ENCODE results near the gene OGFR. TPM values are rescaled to one million over a fixed set of nuclear protein-coding genes. Genes with fewer than 3 reads are reported as not detected.

OGFR gene
- total RNA-seq, 1 experiment from 2014 or later, result 80.1 TPM

- no peak for TF ChIP-seq CTCF (IDR thresholded peaks at IDR 0.05; ENCODE audit: unreplicated experiment)
- Mint-ChIP-seq H3K27ac (ENCODE audit: unreplicated experiment) (no peak overlapping the region), H3K36me3 (ENCODE audit: insufficient read depth, unreplicated experiment) (peaks cover 40% of the 10 kb centered on the region), H3K4me1 (ENCODE audit: low read depth, unreplicated experiment) (peaks cover 17% of the 10 kb centered on the region), H3K27me3 (ENCODE audit: unreplicated experiment) (peaks cover 23% of the 10 kb centered on the region), H3K9me3 (ENCODE audit: low read depth, unreplicated experiment) (no peaks in the 10 kb centered on the region), H3K4me3 (ENCODE audit: low read depth, unreplicated experiment) (peak overlapping the region; percentile 44)
- intact Hi-C loops (cut with micrococcal nuclease; ENCODE audit: unreplicated experiment), result no loop called here
- CTCF ChIA-PET, result interaction anchor here (0.7 to 2.1 kb wide), 6 partner anchors 8 to 22 kb away, joined by 3 to 5 read pairs (median 4); partner anchors contain the start of gene MRGBP
- DNase-seq, result no peak
- no TSS peak for BruUV-seq (replicated peaks)
Observed at GRCh38 chr20:62816031-62816883, 11.6 kb downstream of the OGFR start.

GRCh38 chr20:62816884-62817873, 12.5 kb downstream of the OGFR start, which contains the start of gene COL9A3:
Gene COL9A3 (plus strand): TSS chr20:62817050. CDS start chr20:62817065, 15 bp downstream.
- Mint-ChIP-seq H3K4me3 (ENCODE audit: low read depth, unreplicated experiment) (peak within 1 kb of the TSS; percentile 44), H3K9me3 (ENCODE audit: low read depth, unreplicated experiment) (no peaks in the 10 kb centered on the region), H3K27me3 (ENCODE audit: unreplicated experiment) (peaks cover 23% of the 10 kb centered on the region), H3K27ac (ENCODE audit: unreplicated experiment) (no peak within 1 kb of the TSS), H3K4me1 (ENCODE audit: low read depth, unreplicated experiment) (peaks cover 17% of the 10 kb centered on the region), H3K36me3 (ENCODE audit: insufficient read depth, unreplicated experiment) (peaks cover 34% of the 10 kb centered on the region)
- CTCF ChIA-PET, result interaction anchor here (0.7 kb wide), 1 partner anchor 9 kb away, joined by 3 read pairs; no protein-coding TSS in a partner anchor
- peak; percentile 65 for DNase-seq
- no peak for TF ChIP-seq CTCF (IDR thresholded peaks at IDR 0.05; ENCODE audit: unreplicated experiment)
- intact Hi-C loops (cut with micrococcal nuclease; ENCODE audit: unreplicated experiment), result no loop called here
- BruUV-seq (replicated peaks), result no TSS peak

GRCh38 chr20:62817975-62818591, 13.4 kb downstream of the OGFR start:
- BruUV-seq (replicated peaks), result no TSS peak
- no peak overlapping the region for H3K4me3 Mint-ChIP-seq (ENCODE audit: low read depth, unreplicated experiment)
- H3K36me3 Mint-ChIP-seq (ENCODE audit: insufficient read depth, unreplicated experiment), result peaks cover 25% of the 10 kb centered on the region
- CTCF ChIA-PET, result interaction anchor here (0.6 to 0.8 kb wide), 2 partner anchors 20 to 24 kb away, joined by 3 read pairs; no protein-coding TSS in a partner anchor
- peaks cover 23% of the 10 kb centered on the region for H3K27me3 Mint-ChIP-seq (ENCODE audit: unreplicated experiment)
- intact Hi-C loops (cut with micrococcal nuclease; ENCODE audit: unreplicated experiment), result no loop called here
- no peak overlapping the region for H3K27ac Mint-ChIP-seq (ENCODE audit: unreplicated experiment)
- no peak for TF ChIP-seq CTCF (IDR thresholded peaks at IDR 0.05; ENCODE audit: unreplicated experiment)
- H3K9me3 Mint-ChIP-seq (ENCODE audit: low read depth, unreplicated experiment), result no peaks in the 10 kb centered on the region
- H3K4me1 Mint-ChIP-seq (ENCODE audit: low read depth, unreplicated experiment), result peaks cover 22% of the 10 kb centered on the region
- DNase-seq, result no peak

Measured in Calu3 (cell line).